Amniotic epithelial cell (primary cell): ENCODE measurements around the gene HIPK2.

Experiments used
- DNase-seq: peaks from one replicate; pipeline ENCODE4 v3.0.0-alpha.2; 2010; ENCODE audit warnings: low read depth

HIPK2 gene

GRCh38 chr7:139713526-139714162 lies 64.2 kb downstream of the HIPK2 start:
- DNase-seq = no peak

GRCh38 chr7:139713061-139713460 lies 64.7 kb downstream of the HIPK2 start:
- DNase-seq = no peak

GRCh38 chr7:139711991-139712743 lies 65.6 kb downstream of the HIPK2 start:
- DNase-seq = no peak

GRCh38 chr7:139710036-139710435 lies 67.8 kb downstream of the HIPK2 start:
- DNase-seq = no peak

GRCh38 chr7:139709485-139709884 lies 68.3 kb downstream of the HIPK2 start:
- DNase-seq = no peak

GRCh38 chr7:139708541-139708940 lies 69.3 kb downstream of the HIPK2 start:
- DNase-seq = no peak

GRCh38 chr7:139706837-139707236 lies 71.0 kb downstream of the HIPK2 start:
- DNase-seq = no peak

- no peak for DNase-seq
Measured at GRCh38 chr7:139704308-139704879, 73.4 kb downstream of the HIPK2 start.

- no peak for DNase-seq
Measured at GRCh38 chr7:139703487-139704307, 74.1 kb downstream of the HIPK2 start.

- DNase-seq = no peak
Measured at GRCh38 chr7:139702811-139703486, 74.8 kb downstream of the HIPK2 start.

GRCh38 chr7:139702313-139702731 lies 75.5 kb downstream of the HIPK2 start:
- DNase-seq = peak; percentile 57

- no peak for DNase-seq
Measured at GRCh38 chr7:139701908-139702307, 75.9 kb downstream of the HIPK2 start.

- DNase-seq = no peak
Measured at GRCh38 chr7:139700505-139701235, 77.1 kb downstream of the HIPK2 start.

GRCh38 chr7:139699640-139700504 lies 77.9 kb downstream of the HIPK2 start:
- DNase-seq = no peak

GRCh38 chr7:139698844-139699243 lies 79.0 kb downstream of the HIPK2 start:
- no peak for DNase-seq

- DNase-seq = no peak
Measured at GRCh38 chr7:139698278-139698677, 79.5 kb downstream of the HIPK2 start.

GRCh38 chr7:139697056-139697455 lies 80.7 kb downstream of the HIPK2 start:
- no peak for DNase-seq

- DNase-seq = no peak
Measured at GRCh38 chr7:139696552-139696951, 81.2 kb downstream of the HIPK2 start.

- DNase-seq = peak; percentile 30
Measured at GRCh38 chr7:139695588-139695987, 82.2 kb downstream of the HIPK2 start.

- no peak for DNase-seq
Measured at GRCh38 chr7:139695051-139695450, 82.7 kb downstream of the HIPK2 start.
